H1 (cell line): Measurements from ENCODE around the gene TMEM45A. TPM values are rescaled to one million over a fixed set of nuclear protein-coding genes. Genes with fewer than 3 reads are reported as not detected.

ENCODE experiments used
- ASH2L ChIP-seq: fragments of 200-600, 300-600 bp; sonication (generic); IDR thresholded peaks from one replicate; pipeline ENCODE4 v1.7.1; 2017; ENCODE audit warnings: low read length
- MAFK ChIP-seq: IDR thresholded peaks from 2 replicates; pipeline ENCODE4 v1.6.1; 2012; ENCODE audit warnings: low read depth, mild to moderate bottlenecking, improper control_type of control experiment, low read length
- NANOG ChIP-seq: IDR thresholded peaks from 2 replicates; pipeline ENCODE4 v1.6.1; 2011; ENCODE audit warnings: low read length, low read depth, mild to moderate bottlenecking, inconsistent platforms; ENCODE audit not compliant: insufficient read depth, poor library complexity, severe bottlenecking
- polyA plus RNA-seq, 7 experiments: library from polyadenylated mRNA; depleted of rRNA in 3 of 7; stranded (reverse) in 5 of 7; unstranded in 2 of 7; fragments of >200 nt in 5 of 7; fragments of 200-250 nt in 2 of 7; gene quantifications; 1 replicate in 5 of 7; 2 replicates in 1 of 7; 4 replicates in 1 of 7; pipeline versions ENCODE4 v1.2.1 to v1.2.3, GENCODE V29; 2011 to 2013; ENCODE audit warnings: missing spikeins in 2 of 7, mixed read lengths in 2 of 7
- total RNA-seq: library from RNA; stranded (reverse); fragmentation: NEBNext Ultra II Directional; extraction: Animal tissue kit (Norgen Biotek cat#: 25700); gene quantifications from 2 replicates; pipeline ENCODE4 v1.2.1, GENCODE V29; 2021

TMEM45A gene
- total and polyA plus RNA-seq, 2 of the 8 experiments (the other 6 are each of a cell fraction or from before 2014, with no cell fraction given): 12.9 to 14.2 TPM

- TF ChIP-seq ASH2L (no peak), NANOG (no peak), MAFK (no peak)
Measured at GRCh38 chr3:100516838-100517237, 24.4 kb downstream of the TMEM45A start (continued).
